OCI-LY3 (cell line): Measurements from ENCODE around the gene FNIP2.

Experiments
- CTCF ChIP-seq: fragments of 200-600, 300-600 bp; sonication (generic); IDR thresholded peaks from 2 replicates; pipeline ENCODE4 v1.5.1; 2014; ENCODE audit warnings: antibody characterized with exemption, low read length, low read depth
- EZH2phosphoT487 ChIP-seq: fragments of 200-600 bp; shearing (Covaris generic); IDR thresholded peaks from 2 replicates; pipeline ENCODE4 v1.6.1; 2018; ENCODE audit warnings: antibody characterized with exemption, mixed run types, low read depth

GRCh38 chr4:158850371-158850770 is 81.5 kb downstream of the FNIP2 start:
- TF ChIP-seq CTCF, result no peak
- no peak for TF ChIP-seq EZH2phosphoT487
